GM19238 (cell line): ENCODE measurements around the gene LOXHD1.

ENCODE experiments used
- DNase-seq: peaks from one replicate; pipeline ENCODE4 v3.0.0; 2011; ENCODE audit warnings: low spot score; ENCODE audit not compliant: insufficient read length

LOXHD1 gene

DNA sequence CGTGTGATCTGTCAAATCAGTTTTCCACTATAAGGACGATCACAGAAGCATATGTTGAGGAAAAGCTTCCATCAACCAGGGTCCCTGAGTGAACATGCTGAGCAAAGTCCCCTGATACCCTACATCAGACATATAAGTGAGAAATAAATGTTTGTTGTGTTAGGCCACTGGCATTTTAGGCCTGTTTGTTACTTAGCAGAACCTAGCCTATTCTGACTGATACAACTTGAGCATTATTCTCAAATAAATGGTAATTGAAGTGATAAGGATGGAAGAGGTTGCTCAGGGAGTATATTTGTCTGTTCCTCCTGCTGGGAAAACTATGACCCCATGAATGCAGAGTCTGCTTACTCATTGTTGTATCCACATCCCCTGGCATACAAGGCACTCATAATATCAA is 106.4 kb downstream of the LOXHD1 start:
- DNase-seq = no peak

DNA sequence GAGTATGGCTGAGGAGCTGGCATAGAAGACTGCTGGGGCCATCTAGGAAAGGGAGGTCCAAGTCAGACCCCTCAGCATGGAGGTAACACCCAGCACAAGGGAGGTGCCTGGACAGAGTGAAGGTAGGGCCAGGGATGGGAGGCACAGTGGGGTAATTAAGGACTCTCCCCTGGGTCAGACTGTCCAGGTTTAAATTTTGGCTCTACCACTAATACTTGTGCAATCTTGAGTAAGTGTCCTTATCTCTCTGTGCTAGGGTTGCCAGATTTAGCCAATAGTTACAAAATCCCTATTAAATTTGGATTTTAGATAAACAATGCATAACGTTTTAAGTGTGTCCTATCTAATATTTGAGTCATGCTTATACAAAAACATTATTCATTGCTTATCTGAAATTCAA is 109.5 kb downstream of the LOXHD1 start:
- DNase-seq = no peak

DNA sequence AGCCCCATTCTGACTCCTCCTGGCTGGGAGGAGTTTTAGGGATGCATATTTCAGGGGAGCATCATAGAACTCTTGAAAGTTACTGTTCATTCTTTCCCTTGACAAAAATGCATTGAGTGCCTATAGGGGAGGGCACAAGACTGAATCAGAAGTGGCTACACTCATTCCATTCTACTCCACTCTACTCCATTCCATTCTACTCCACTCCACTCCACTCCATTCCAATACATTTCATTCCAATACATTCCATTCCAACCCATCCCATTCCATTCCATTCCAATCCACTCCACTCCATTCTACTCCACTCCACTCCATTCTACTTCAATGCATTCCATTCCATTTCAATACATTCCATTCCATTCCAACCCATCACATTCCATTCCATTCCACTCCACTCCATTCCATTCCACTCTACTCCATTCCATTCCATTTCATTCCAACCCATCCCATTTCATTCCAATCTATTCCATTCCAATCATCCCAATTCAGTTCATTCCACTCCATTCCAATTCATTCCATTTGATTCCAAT is 110.8 kb downstream of the LOXHD1 start:
- DNase-seq = no peak

DNA sequence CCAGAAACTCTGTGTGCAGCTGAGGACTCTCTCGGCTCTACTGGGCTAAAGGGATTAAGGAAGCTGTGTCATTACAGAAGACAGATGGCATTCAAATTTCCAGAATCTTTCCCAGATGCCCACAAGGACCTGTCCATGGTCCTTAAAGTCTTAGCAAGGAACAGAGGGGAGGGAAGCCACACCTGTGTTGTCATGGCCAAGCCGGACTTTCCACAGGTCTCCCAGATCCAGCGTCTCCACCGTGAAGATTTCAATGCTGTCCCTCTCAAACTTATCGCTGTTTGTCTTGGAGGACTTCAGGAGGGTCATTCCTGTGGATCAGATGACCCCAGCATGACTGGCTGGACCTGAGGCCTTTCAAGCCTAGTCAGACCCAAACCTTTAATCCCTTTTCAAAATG is 114.5 kb downstream of the LOXHD1 start:
- no peak for DNase-seq

DNA sequence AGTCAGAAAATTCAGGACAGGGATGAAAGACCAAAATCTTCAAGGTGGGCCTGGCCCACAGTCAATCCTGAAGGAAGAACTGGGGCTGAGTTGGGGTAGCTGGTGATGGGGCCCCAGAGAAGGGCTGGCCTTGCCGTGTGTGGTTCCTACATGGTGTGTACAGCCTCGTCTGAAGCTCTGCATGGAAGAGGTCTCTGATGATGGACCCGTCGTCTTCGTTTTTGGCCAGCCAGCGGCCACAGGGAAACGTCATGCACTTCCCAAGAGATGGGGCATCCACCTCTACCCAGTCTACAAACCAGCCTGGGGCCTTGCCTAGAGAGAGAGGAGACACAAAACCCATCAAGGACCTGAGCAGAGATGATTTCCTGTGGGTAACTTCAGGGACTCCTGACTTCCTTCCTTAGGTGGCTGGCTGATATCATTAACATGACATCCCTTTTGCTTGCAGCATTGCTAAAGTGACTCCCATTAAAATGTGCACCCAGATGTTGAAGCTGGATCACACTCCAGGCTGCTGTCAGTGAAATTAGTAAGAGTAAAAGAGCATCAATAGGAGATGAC is 115.3 kb downstream of the LOXHD1 start:
- DNase-seq = no peak

DNA sequence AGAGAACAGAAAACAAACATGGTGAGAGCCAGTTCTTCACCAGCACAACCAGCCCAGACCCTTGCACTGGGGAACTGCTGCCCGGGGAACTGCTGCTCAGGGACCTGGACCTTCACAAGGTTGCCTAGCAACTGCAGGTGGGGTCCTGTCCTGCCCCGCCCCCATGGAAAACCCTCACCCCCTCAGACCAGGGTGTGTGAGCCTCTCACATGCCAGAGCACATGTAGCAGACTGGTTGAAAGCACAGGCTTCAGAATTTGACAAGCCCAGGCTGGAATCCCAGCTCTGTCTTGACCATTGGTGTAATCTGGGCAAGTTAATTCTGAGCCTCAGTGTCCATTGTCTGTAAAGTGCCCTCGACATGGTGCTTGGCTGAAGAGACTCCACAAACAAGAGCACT is 118.6 kb downstream of the LOXHD1 start:
- no peak for DNase-seq

DNA sequence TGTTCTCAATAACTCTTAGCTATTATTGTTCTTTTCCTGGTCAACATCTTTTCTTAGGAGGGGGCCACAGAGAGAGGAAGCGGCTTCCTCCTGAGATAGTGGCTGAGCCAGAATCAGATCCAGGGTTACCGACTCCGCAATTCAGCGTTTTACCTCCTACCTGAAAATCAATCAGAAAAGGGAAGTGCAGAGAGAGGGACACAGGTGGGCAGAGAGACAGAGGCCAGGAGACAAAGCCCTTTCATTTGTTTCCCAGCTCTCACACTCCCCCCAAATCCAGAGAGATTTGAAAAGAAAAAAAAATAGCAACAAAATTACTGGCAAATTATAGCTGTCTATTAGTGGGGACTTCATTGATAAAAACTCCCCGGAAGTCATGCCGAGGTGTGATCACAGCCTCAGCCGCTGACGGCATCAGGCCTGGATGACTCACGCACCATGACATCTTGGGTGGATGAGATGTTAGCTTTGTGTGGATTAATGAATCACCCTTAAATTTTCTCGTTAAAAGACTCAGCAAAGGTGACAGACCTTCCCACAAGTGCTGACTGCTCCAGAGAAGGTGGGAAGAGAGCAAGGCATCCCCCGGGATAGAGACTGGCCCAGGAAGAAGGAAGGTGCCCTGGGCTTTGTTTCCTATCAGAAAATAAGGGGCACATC is 120.7 kb downstream of the LOXHD1 start:
- no peak for DNase-seq

DNA sequence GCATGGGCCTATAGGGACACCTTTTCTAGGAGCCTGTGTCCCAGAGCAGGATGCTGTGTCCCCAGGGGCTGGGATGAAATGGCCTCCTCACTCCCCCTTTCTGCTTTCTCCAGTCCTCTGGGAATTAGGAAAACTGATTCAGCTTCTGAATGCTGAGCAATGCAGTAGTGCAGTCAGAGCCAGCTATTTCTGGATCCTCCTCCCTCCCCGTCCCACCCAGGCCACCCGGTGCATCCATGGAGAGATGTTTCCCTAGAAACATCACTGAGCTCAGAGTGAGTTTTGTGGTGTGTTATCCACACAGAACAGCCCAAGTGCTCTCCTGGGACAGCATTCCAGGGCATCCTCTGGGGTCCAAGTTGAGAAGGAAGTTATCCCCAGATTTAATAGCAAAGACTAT is 125.5 kb downstream of the LOXHD1 start:
- no peak for DNase-seq

DNA sequence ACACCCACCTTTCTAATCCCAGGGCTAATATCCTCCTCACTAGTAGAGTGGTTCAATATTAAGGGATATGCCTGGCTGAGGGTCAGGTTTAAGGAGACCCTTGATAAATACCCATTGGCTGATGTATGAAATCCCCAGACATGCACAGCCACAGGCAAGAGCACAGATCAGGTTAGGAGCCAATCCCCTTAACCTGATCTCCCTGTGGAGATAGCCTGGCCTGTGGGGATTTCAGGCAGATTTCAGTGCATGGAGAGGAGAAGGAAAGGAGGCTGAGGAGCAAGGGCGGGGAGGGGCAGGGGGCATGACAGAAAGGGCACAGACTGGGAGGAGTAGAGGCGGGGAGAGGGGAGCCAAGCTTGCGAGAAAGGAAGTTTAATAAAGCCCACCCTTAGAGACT is 129.0 kb downstream of the LOXHD1 start:
- no peak for DNase-seq

DNA sequence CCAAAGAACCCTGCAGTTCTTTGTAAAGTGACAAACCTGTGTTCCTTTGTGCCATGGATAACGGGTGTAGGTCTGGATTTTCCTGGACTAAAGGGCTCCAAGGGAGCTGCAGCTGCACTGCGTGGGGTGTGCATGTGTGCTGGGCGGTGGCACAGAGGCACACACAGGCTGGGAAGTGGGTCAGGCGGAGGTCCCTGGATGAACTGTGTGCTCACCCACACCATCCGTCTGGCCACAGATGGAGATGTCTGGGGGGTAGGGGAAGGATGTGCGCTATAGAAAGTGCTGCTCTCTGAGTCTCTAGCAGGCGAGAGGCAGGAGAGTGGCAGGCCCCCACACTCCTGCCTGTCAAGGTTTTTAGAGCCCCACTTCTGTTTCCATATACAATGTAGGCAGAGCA is 137.2 kb downstream of the LOXHD1 start:
- no peak for DNase-seq

DNA sequence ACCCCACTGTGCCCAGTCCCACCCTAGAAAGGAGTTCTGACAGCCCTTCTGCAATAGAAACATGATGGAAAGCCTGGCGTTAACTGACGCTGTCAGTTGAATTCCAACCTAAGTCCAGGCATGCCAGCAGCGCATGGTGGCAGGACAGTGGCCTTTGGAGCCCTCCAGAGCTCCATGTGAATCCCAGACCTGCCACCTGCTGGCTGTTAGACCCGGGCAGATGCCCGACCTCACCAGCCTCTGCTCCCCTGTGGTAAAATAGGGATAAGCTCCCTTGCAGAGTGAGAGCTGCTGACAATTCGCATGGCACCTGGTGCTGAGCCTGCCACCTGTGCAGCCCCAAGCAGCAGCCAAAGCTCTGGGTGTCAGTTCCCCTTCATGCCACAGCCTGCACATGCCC is 138.6 kb downstream of the LOXHD1 start:
- no peak for DNase-seq

DNA sequence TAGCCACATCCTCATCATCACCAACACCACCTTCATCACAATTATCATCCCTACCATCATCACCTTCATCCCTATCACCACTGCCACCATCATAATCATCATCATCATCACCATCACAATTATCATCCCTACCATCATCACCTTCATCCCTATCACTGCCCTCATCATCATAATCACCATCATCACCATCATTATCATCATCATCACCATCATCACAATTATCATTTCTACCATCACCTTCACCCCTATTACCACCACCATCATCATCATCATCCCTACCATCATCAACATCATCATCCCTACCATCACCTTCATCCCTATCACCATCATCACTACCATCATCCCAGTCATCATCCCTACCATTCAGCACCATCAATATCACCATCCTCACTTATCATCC is 140.5 kb downstream of the LOXHD1 start:
- DNase-seq = no peak

DNA sequence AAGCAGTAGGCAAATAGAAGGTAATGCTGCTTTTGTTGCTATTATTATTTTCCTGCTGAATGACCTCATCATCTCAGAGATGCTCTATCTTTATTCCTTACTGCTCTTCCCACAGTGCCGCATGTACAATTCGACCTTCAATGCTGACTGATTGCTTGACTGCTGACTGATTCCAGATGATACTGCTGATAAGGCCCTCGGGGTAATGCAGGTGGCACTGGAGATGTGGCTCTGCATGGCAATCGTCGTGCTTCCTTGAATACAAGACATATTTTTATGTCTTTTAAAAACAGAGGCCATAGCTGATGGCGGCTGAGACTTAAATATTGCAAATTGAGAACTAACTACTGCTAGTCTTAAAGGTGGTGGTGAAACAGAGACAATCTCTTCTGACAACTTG is 146.6 kb downstream of the LOXHD1 start:
- DNase-seq = no peak

DNA sequence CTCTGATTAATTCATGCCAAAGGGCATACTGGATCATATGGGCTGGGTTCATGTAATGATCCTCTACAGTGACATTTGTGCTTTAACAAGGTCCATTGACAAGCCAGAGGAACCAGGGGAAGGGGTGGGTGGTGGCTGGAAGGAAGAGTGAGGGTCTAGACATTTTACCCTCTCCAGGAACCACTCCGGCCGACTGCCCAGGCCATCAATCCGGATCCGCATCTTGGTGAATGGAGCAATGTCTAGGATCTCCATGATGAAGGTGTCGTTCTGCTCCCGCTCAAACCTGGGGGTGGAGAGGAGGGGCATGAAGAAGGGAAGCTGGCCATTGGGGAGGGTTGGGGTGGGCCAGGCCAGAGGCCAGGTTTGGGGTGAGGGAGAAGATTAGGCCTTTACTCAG is 147.5 kb downstream of the LOXHD1 start:
- DNase-seq = no peak

DNA sequence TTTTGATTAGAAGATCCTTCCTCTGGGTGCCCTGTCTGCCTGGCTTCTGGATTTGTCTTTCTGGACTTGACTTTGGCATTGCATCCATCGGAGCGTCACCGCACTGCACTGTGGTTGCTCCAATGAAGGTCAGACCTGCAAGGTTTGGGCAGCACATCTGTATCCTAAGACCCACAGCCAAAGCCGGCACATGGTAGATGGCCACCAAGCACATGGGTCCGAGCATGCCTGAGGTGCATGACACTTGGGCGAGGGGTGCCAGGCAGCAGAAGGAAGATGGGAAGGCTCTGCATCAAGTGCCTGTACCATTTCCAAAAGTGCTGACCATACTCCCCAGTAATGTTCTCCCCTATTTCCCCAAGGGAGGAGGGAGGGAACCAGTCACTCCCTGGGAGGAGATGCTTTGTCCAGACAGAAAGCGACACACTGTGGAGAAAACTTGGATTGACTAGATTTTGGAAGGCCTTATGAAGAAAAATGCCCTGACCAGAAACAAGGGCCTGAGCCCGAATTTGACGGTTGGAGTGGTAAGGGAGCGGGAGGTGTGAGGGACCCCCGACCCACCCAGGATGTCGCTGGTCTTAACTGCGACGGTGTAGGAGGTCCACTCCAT is 149.9 kb downstream of the LOXHD1 start:
- no peak for DNase-seq

DNA sequence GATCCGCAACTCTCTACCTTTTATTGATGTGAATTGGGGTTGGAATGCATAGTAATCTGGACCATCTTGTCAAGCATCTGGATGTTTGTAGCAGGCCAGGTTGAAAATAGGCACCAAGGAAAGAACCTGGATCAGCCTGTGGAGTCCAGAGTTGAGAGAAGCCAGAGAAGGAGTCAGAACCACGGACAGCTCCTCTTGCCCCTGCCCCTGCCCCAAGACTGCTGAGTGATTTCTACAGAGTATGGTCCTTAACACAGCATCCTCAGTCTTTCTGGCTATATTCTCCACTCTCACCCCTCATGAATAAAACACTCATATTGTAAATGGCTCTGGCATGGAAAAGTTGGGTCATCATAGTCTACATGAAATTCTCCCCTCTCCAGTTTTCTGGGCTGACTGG is 154.6 kb downstream of the LOXHD1 start:
- DNase-seq = no peak

DNA sequence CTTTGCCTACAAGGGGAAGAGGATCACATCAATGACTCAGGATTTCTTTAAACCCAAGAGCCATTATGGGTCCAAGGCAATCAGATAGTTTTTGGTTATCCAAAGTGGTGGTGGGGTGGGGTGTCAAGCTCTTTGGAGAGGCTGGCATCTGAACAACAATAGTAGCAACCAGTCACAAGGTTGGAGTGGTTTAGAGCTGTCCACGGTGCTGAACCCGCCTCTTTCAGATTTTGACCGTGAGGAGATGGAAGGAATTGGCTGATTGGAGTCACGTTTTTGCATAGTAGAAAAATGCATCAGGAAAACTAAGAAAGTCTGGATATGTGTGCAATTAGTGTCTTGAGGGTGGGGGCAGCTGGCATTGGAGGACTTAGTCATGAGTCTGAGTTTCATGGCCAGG is 159.9 kb downstream of the LOXHD1 start:
- no peak for DNase-seq

DNA sequence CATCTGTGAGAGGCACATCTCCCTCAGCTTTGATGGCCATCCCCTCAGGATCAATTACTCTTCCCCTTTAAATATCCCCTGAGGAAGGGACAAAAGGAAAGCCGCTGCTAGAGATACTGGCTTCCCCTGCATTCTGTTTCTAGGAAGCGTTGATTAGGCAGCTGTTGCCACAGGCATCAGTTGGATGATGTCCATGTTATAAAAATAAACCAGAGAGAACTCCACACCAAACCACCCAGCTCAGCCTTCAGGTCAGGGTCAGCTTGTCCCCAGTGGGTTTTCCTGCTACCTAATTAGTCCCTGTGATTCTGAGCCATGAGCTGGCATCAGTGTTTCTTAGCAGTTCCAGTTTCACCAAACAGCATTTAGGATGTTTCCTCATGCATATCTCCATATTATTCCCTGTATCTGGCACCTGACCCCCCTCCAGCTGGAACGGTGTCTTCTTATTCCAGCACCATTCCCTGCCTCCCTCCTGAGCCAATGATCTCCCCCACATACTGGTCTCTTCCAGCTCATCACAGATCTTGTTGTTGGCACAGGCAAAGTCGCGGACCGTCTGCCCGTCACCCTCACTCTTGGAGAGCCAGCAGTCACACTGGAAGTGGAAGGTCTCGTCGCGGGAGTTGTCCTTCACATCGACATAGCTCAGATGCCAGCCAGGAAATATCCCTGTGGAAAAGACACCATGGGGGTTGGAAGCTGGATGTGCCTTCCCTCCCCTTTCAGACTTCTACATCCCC is 168.4 kb downstream of the LOXHD1 start:
- no peak for DNase-seq

DNA sequence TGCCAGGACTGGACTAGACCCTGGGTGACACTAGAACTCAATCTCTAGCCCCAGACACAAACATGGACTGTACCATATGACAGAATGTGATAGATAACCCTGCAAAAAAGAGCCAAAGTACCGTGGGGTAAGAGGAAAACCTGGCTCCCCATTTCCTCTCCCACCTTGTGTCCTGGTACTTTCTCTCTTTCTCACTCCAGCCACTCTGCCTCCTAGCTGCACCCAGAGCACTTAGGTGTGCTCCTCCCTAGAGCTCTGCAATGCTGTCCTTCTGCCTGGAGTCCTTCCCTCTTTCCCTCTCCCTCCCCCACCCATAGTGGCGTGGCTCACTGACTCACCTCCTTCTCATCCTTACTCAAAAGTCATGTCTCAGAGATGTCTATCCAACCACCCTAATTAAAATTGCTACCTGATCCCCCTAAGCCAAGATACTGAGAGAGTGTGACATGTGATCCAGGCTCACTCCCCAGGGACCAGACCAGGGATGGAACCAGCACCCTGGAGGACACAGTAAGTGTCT is 171.3 kb downstream of the LOXHD1 start:
- no peak for DNase-seq

DNA sequence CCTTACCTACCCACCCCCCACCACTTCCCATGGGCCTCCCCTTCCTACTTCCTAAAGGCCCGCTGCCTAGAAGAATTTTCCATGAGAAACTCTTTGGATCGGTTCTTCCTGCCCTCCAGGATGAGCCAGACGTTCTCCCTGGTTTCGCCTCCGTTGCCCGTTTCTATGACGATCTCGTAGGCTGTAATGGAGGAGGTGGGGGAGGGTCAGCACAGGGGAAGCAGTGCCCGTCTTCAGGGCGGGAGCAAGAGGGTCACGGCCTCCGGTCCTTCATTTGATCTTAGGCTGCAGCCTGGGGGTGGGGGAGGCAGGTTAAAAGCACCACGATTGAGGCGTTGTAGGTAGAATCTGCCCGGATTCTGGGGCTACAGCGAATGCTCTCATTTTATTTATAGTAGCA is 172.0 kb downstream of the LOXHD1 start:
- no peak for DNase-seq

DNA sequence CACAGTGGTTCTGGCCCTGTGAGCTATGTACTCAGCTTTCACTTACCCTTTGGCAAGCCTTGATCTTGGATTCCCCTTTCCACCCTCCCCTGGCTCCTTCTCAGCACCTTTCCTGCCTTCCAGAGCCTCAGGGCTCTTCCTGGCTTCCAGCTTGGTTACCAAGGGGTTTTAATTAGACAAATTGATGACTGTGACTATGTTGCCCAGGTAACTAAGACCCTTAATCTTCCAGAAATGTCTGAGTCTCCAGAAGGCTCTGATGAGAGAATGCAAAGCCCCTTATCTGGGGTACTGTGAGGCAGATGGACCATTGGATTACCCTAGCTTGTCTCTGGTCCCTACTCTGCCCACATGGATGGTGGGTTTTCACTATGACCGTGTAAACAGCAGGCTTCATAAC is 174.2 kb downstream of the LOXHD1 start:
- no peak for DNase-seq

DNA sequence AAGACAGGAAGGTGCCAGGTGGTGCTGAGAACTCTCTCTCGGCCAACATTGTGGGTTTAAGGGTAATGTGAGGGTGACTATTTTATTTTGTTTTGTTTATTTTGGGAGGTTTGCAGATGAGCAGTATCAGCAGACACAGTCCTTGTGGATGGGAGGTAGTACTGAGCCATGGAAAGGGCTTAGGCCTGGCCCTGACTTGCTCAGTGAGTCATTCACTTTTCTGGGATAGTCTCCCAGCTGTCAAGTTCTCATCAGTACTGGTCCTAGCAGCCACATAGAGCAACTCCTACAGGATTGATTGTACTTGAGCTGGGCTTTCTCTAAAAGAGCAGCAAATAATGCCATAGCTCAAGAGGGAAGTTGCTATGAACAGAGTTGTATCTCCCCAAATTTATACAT is 175.2 kb downstream of the LOXHD1 start:
- DNase-seq = no peak
